GM18526 (cell line): Measurements from ENCODE around the gene JUN.

Source experiments
- POLR2A ChIP-seq: IDR thresholded peaks from 3 replicates; pipeline ENCODE4 v1.6.1; 2011; ENCODE audit not compliant: insufficient read length; ENCODE audit errors: extremely low read depth

JUN gene

DNA sequence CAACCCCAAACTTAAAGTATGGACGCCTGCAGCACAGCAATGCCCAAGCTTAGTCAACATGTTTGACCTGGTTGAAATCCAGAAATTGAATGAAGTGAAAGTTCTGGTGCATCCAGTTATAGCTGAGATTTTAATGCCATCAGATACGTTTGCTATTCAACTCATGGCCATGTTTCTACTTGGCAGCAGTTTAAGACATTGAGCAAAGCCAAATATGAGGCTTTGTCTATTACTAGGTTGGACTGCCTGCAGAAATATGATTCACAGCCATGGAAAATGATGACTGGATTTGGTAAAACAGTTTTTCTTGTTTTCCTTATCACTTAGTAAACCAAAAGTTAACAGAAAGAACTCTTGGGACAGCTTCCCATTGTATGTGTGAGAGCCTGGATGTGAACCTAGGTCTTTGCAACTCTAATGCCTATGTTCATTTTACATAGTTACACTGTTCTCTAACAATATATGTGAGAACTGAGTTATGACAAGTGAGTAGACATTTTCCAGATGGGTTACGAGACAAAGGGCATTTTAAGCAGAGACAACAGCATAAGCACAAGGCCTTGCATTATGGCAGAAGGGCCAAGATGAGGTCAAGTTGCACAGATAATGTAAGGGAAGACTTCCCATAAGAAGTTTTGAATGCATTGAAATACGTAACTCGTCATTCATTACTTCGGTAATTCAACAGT is 51.6 kb downstream of the JUN start:
- no peak for TF ChIP-seq POLR2A
